Mucosa of stomach (tissue), 1 donor: ENCODE results near the gene NPAS3.

Experiments
- H3K27me3 ChIP-seq: one replicate; pipeline ENCODE4 v1.7.0; 2013; ENCODE audit warnings: mild to moderate bottlenecking, low read length; ENCODE audit not compliant: control insufficient read depth, insufficient read depth
- H3K36me3 ChIP-seq: one replicate; pipeline ENCODE4 v1.7.0; 2013; ENCODE audit warnings: low read length; ENCODE audit not compliant: control insufficient read depth, insufficient read depth
- H3K4me1 ChIP-seq: one replicate; pipeline ENCODE4 v1.7.0; 2013; ENCODE audit warnings: mild to moderate bottlenecking, low read length; ENCODE audit not compliant: control insufficient read depth, insufficient read depth
- H3K4me3 ChIP-seq: one replicate; pipeline ENCODE4 v1.7.0; 2013; ENCODE audit warnings: low read length
- H3K9ac ChIP-seq: one replicate; pipeline ENCODE4 v1.7.0; 2013; ENCODE audit warnings: mild to moderate bottlenecking, low read length, moderate library complexity
- H3K9me3 ChIP-seq: one replicate; pipeline ENCODE4 v1.7.0; 2013; ENCODE audit warnings: mild to moderate bottlenecking, low read length, moderate library complexity; ENCODE audit not compliant: control insufficient read depth
- donor health status: Pancreatic carcinoma.

Gene NPAS3

DNA sequence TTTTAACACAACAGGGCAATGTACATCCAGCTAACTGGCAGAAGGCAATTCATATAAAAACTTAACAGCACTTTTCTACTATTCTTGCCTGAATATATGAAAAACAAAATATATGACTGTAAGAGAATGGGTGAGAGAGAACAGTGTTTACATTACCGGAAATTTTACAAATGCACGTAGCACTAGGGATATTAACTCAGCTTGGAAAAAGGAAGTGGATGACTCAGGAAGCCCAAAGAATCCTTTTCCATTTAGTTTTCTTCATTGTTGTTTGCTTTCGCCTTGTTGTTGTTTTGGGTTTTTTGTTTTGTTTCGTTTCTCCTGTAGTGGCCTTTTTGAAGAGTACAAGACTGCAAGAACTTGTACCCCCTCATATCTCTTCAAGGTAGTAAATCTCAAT is 716.7 kb downstream of the NPAS3 start:
- no peaks in the 10 kb centered on the region for H3K36me3 ChIP-seq
- no peak overlapping the region for H3K9ac ChIP-seq
- H3K9me3 ChIP-seq, result no peaks in the 10 kb centered on the region
- no peaks in the 10 kb centered on the region for H3K4me1 ChIP-seq
- H3K4me3 ChIP-seq, result no peak overlapping the region
- no peaks in the 10 kb centered on the region for H3K27me3 ChIP-seq

GRCh38 chr14:33657476-33657875 is 718.8 kb downstream of the NPAS3 start:
- Histone ChIP-seq H3K4me1 (no peaks in the 10 kb centered on the region), H3K9me3 (no peaks in the 10 kb centered on the region), H3K4me3 (no peak overlapping the region), H3K9ac (no peak overlapping the region), H3K27me3 (no peaks in the 10 kb centered on the region), H3K36me3 (no peaks in the 10 kb centered on the region)

DNA sequence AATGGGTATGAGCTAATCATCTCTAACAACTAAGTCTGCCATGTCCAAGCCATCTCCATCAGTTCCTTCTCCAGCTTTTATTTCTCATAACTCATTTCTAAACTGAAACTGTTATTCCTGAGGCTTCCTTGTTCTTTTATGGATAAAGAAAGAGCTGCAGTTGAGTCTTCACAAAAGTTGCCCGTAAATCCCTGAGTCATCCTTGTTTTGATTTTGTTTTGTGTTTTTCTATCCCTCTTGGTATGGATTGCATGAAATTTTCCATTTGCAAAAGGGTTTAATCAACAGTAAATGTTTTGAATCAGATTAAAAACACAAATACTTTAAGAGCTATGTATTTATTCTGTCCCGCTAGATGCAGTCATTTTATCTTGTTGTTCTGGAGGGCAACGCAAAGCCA is 721.6 kb downstream of the NPAS3 start:
- no peaks in the 10 kb centered on the region for H3K4me1 ChIP-seq
- no peak overlapping the region for H3K9ac ChIP-seq

DNA sequence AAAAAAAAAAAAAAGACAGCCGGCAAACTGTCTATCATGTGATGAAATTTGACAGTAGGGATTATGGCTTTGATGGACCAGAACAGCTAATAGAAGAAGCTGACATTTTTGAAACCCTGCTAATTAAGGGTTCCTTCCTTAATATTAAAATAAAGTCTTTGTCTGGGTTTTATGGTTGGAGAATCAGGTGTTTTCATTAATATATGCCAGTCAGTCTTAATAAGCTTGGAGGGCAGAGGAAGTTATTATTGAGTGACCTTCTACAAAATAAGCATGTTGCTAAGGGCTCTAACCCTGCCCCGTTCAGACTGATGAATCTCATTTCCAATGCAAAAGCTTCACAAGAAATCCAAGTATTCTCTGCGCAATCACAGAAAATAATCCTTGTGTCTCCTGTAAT is 722.4 kb downstream of the NPAS3 start:
- Histone ChIP-seq H3K4me3 (no peak overlapping the region), H3K27me3 (no peaks in the 10 kb centered on the region), H3K4me1 (no peaks in the 10 kb centered on the region), H3K9ac (no peak overlapping the region), H3K9me3 (no peaks in the 10 kb centered on the region), H3K36me3 (no peaks in the 10 kb centered on the region)

More for the DNA sequence above, 721.6 kb downstream of the NPAS3 start:
- H3K27me3 ChIP-seq, result no peaks in the 10 kb centered on the region
- no peaks in the 10 kb centered on the region for H3K9me3 ChIP-seq
- H3K4me3 ChIP-seq, result no peak overlapping the region
- H3K36me3 ChIP-seq, result no peaks in the 10 kb centered on the region

- H3K36me3 ChIP-seq, result no peaks in the 10 kb centered on the region
- no peaks in the 10 kb centered on the region for H3K4me1 ChIP-seq
- no peaks in the 10 kb centered on the region for H3K9me3 ChIP-seq
- no peak overlapping the region for H3K4me3 ChIP-seq
- no peak overlapping the region for H3K9ac ChIP-seq
- H3K27me3 ChIP-seq, result no peaks in the 10 kb centered on the region
Measured at GRCh38 chr14:33668066-33668465, 729.4 kb downstream of the NPAS3 start.

DNA sequence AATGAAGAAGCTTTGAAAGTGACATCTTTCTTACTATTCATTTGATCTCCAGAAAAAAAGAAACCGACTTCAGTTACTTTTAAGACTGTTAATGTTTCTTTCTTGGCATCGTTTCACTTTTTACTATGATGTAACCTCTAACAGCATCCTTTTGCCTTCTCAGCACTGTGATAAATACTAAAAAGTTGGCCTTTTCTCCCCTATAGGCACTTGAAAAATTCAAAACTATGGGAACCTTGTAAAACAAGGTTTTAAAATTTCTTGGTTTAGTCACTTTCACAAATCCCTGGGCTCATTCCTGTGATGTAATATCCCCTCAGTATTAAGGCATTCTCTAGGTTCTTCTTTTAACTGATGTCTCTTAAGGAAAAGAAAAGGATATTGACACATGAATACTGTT is 730.4 kb downstream of the NPAS3 start:
- H3K27me3 ChIP-seq, result no peaks in the 10 kb centered on the region
- no peaks in the 10 kb centered on the region for H3K36me3 ChIP-seq
- H3K9me3 ChIP-seq, result no peaks in the 10 kb centered on the region
- H3K4me3 ChIP-seq, result no peak overlapping the region
- no peak overlapping the region for H3K9ac ChIP-seq
- H3K4me1 ChIP-seq, result no peaks in the 10 kb centered on the region

DNA sequence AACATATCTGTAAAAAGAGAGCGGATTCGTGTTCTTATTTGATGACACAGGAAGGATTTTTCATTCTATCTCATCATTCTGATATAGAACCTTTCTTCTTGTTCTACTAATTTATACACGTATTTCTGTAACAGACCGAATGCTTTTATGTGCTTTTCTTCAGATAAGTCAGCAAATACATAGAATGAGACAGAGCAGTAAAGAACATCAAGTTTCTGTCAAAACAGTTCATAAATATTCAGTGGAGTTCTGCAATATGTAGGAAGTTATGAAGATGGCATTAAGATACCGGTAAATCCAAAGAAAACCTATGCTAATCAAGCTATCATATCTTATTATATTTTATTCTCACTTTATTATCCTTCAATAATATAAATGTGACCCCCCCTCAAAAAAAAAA is 731.6 kb downstream of the NPAS3 start:
- Histone ChIP-seq H3K36me3 (no peaks in the 10 kb centered on the region), H3K27me3 (no peaks in the 10 kb centered on the region)

GRCh38 chr14:33671556-33671955 is 732.9 kb downstream of the NPAS3 start:
- Histone ChIP-seq H3K4me3 (no peak overlapping the region), H3K36me3 (no peaks in the 10 kb centered on the region), H3K9ac (no peak overlapping the region), H3K4me1 (no peaks in the 10 kb centered on the region), H3K27me3 (no peaks in the 10 kb centered on the region), H3K9me3 (no peaks in the 10 kb centered on the region)

More for the DNA sequence above, 731.6 kb downstream of the NPAS3 start:
- Histone ChIP-seq H3K9ac (no peak overlapping the region), H3K4me1 (no peaks in the 10 kb centered on the region), H3K9me3 (no peaks in the 10 kb centered on the region), H3K4me3 (no peak overlapping the region)

DNA sequence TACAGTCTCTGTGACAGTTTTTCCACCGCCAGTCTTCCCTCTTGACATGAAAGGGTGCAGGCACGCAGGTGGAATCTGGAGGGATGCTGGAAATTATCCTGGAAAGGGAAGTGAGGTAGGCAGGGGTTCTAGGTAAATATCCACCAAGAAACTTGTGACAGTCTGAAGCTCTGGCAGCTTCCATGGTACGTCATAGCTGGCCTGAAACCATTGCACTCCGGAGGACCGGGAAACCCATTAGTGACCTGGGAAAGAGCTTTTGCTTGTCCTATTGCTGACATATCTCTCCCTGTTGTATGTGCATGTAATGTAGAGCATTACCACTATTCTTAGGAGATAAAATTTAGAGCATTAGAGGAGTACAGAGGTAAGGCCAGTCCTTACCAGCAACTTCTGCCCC is 736.2 kb downstream of the NPAS3 start:
- Histone ChIP-seq H3K36me3 (no peaks in the 10 kb centered on the region), H3K27me3 (no peaks in the 10 kb centered on the region), H3K9me3 (no peaks in the 10 kb centered on the region), H3K9ac (no peak overlapping the region), H3K4me3 (no peak overlapping the region), H3K4me1 (no peaks in the 10 kb centered on the region)

DNA sequence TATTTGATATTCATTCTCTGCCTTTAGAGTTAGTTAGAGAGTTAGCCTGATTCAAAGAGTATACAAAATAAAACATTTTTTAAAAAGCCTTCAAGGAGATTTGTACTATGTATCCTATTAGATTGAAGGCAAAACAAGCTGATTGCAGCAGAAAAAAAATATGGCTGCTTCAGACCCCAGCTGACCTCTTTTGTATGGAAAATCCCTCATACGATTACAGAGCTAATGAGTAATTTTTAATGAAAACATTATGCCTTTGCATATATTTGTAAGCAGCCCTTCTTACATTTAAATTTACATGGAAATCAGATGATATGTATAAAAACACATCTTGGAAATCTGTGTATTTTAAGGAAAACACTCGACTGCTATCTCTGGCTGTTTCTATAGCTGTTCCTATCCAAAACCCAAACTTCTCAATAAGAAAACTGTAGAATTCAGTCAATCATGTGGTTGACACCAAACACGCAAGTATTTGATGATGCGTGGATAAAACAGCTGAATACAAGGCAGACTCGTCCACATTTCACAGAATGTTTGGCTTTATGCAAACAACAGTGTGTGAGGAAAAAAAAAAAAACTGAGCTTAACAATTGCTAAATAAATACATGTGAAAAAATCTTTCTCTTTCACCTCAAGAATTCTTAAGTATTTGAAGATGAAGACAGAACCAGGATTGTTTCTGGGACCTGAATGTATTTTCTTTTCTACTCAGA is 736.9 kb downstream of the NPAS3 start:
- Histone ChIP-seq H3K27me3 (no peaks in the 10 kb centered on the region), H3K4me1 (no peaks in the 10 kb centered on the region), H3K9me3 (no peaks in the 10 kb centered on the region), H3K4me3 (no peak overlapping the region), H3K36me3 (no peaks in the 10 kb centered on the region), H3K9ac (no peak overlapping the region)

- H3K4me3 ChIP-seq, result no peak overlapping the region
- H3K9ac ChIP-seq, result no peak overlapping the region
Measured at GRCh38 chr14:33676135-33676566, 737.5 kb downstream of the NPAS3 start.

GRCh38 chr14:33676891-33677290 is 738.2 kb downstream of the NPAS3 start:
- H3K4me3 ChIP-seq, result no peak overlapping the region
- H3K9me3 ChIP-seq, result no peaks in the 10 kb centered on the region
- no peak overlapping the region for H3K9ac ChIP-seq
- H3K4me1 ChIP-seq, result no peaks in the 10 kb centered on the region
- H3K27me3 ChIP-seq, result no peaks in the 10 kb centered on the region
- no peaks in the 10 kb centered on the region for H3K36me3 ChIP-seq

More at GRCh38 chr14:33676135-33676566, 737.5 kb downstream of the NPAS3 start:
- Histone ChIP-seq H3K4me1 (no peaks in the 10 kb centered on the region), H3K9me3 (no peaks in the 10 kb centered on the region), H3K36me3 (no peaks in the 10 kb centered on the region), H3K27me3 (no peaks in the 10 kb centered on the region)

- Histone ChIP-seq H3K9ac (no peak overlapping the region), H3K4me3 (no peak overlapping the region), H3K36me3 (no peaks in the 10 kb centered on the region), H3K9me3 (no peaks in the 10 kb centered on the region), H3K27me3 (no peaks in the 10 kb centered on the region), H3K4me1 (no peaks in the 10 kb centered on the region)
Measured at GRCh38 chr14:33678005-33678404, 739.3 kb downstream of the NPAS3 start.
